Neural crest cell (in vitro differentiated cells): Measurements from ENCODE around the gene SLF2. TPM values are rescaled to one million over a fixed set of nuclear protein-coding genes. Genes with fewer than 3 reads are reported as not detected.

Experiments used
- DNase-seq: peaks from one replicate; pipeline ENCODE4 v3.0.0; 2021; ENCODE audit warnings: low read depth, mixed read lengths, low spot score
- H3K27ac Mint-ChIP-seq: one replicate; pipeline ENCODE4 v1.8.0; 2021; ENCODE audit warnings: mild to moderate bottlenecking, mixed read lengths; ENCODE audit not compliant: unreplicated experiment
- H3K27me3 Mint-ChIP-seq: 2 replicates; pipeline ENCODE4 v1.8.0; 2021; ENCODE audit warnings: low read depth, mild to moderate bottlenecking, mixed read lengths
- H3K36me3 Mint-ChIP-seq: 2 replicates; pipeline ENCODE4 v1.8.0; 2021; ENCODE audit warnings: low read depth, mild to moderate bottlenecking, mixed read lengths
- H3K4me1 Mint-ChIP-seq: 2 replicates; pipeline ENCODE4 v1.8.0; 2021; ENCODE audit warnings: mixed read lengths
- H3K4me3 Mint-ChIP-seq: one replicate; pipeline ENCODE4 v1.8.0; 2021; ENCODE audit warnings: mild to moderate bottlenecking, mixed read lengths
- H3K9me3 Mint-ChIP-seq: 2 replicates; pipeline ENCODE4 v1.8.0; 2021; ENCODE audit warnings: mixed read lengths
- total RNA-seq: library from RNA; stranded (reverse); gene quantifications from 2 replicates; pipeline ENCODE4 v1.2.1, GENCODE V29; 2021
- TF ChIP-seq, protein P1 (sequence below): fragments of 200-600 bp; sonication (generic); conservative IDR thresholded peaks from 2 replicates; pipeline ENCODE4 v1.5.0; 2021; ENCODE audit warnings: antibody characterized with exemption, mild to moderate bottlenecking

The SLF2 gene
- total RNA-seq, 1 donor from 2014 or later = 39.6 TPM

DNA sequence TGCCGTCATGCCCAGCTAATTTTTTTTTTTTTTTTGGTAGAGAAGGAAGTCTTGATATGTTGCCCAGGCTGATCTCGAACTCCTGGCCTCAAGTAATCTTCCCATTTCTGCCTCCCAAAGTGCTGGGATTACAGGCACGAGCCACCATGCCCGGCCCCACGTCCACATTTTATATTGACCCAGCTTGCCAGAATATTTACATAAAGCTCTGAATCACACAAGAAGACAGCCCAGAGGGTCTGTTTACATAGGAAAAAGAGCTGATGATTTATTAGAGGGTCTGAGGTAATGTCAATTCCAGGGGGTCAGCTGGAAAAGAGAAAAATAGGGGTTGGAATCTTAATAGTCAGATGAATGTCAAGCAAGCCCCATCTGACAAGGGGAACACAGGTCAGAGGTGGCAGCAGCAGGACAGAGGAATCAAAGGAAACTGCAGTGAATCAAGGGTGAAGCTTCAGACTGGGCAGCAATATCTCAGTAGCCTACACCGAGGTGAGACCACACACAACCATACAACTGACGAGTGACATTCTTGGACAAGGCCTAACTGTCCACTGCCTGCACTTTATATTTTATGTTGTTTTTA is 15.8 kb upstream of the SLF2 start:
- Mint-ChIP-seq H3K9me3 (no peaks in the 10 kb centered on the region), H3K36me3 (no peaks in the 10 kb centered on the region)
- no peak for DNase-seq

DNA sequence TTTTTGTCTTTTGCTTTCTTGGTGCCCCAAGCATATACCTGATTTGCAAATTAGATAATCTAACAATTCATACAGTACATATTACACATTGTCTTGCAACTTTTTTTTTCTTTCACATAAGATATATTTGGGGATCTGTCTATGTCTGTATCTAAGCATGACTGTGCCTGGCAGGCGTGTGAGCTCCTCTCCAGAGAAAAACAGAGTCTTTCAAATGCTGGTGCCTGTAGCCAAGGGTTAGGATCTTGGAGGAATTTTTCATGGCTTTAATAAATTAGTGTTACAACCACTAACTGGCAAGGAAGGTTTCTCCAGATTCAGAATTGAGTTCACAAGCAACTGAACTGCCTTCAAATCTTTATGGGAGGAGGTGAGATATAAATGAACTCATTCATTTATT is 14.8 kb upstream of the SLF2 start:
- no peak overlapping the region for H3K27ac Mint-ChIP-seq
- no peaks in the 10 kb centered on the region for H3K36me3 Mint-ChIP-seq
- H3K9me3 Mint-ChIP-seq = no peaks in the 10 kb centered on the region
- H3K4me1 Mint-ChIP-seq = peaks cover 6% of the 10 kb centered on the region
- TF ChIP-seq, protein P1, sequence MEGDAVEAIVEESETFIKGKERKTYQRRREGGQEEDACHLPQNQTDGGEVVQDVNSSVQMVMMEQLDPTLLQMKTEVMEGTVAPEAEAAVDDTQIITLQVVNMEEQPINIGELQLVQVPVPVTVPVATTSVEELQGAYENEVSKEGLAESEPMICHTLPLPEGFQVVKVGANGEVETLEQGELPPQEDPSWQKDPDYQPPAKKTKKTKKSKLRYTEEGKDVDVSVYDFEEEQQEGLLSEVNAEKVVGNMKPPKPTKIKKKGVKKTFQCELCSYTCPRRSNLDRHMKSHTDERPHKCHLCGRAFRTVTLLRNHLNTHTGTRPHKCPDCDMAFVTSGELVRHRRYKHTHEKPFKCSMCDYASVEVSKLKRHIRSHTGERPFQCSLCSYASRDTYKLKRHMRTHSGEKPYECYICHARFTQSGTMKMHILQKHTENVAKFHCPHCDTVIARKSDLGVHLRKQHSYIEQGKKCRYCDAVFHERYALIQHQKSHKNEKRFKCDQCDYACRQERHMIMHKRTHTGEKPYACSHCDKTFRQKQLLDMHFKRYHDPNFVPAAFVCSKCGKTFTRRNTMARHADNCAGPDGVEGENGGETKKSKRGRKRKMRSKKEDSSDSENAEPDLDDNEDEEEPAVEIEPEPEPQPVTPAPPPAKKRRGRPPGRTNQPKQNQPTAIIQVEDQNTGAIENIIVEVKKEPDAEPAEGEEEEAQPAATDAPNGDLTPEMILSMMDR = no peak
- no peak for DNase-seq
- H3K27me3 Mint-ChIP-seq = peaks cover 49% of the 10 kb centered on the region
- H3K4me3 Mint-ChIP-seq = no peak overlapping the region

More for the DNA sequence above, 15.8 kb upstream of the SLF2 start:
- Mint-ChIP-seq H3K27ac (no peak overlapping the region), H3K4me3 (no peak overlapping the region), H3K4me1 (peaks cover 6% of the 10 kb centered on the region), H3K27me3 (peaks cover 57% of the 10 kb centered on the region)
- TF ChIP-seq, protein P1 = no peak

DNA sequence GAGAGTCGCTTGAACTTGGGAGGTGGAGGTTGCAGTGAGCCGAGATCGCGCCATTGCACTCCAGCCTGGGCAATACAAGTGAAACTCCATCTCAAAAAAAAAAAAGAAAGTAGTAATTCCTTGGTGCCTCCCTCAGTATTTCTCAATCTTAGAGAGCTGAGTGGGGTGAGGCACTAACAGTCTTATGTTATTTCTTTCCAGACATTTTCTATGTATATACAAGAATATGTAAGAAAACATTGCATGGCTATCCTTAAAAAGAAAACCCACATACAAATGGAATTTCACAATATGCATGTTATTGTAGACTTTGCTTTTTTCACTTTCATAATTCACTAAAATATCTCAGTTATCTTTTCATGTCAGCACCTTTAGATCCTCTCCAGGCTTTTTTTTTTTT is 13.6 kb upstream of the SLF2 start:
- H3K27ac Mint-ChIP-seq = no peak overlapping the region
- peaks cover 6% of the 10 kb centered on the region for H3K4me1 Mint-ChIP-seq
- no peak overlapping the region for H3K4me3 Mint-ChIP-seq
- peaks cover 39% of the 10 kb centered on the region for H3K27me3 Mint-ChIP-seq
- TF ChIP-seq, protein P1 = no peak
- no peaks in the 10 kb centered on the region for H3K9me3 Mint-ChIP-seq
- H3K36me3 Mint-ChIP-seq = no peaks in the 10 kb centered on the region
- DNase-seq = no peak

DNA sequence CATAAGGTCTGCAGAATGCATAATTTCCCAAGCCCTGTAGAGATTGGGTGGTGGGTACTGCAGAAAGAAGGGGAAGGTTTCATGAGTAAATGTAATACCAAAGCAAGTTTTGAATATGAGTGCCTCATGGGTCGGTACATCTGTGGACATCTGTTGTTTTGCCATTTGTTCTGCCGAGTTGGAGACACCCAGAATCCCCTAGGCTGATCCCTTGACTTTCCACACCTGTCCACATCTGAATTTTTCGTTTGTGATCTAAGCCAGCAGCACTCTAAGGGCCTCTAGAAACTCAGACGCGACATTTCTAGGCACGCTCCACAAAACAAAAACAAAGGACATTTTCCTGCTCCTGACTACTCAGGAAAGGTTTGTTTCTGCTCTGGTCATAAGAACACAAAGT is 11.7 kb upstream of the SLF2 start:
- no peak overlapping the region for H3K4me3 Mint-ChIP-seq
- no peaks in the 10 kb centered on the region for H3K9me3 Mint-ChIP-seq
- peaks cover 6% of the 10 kb centered on the region for H3K4me1 Mint-ChIP-seq
- H3K27me3 Mint-ChIP-seq = peaks cover 27% of the 10 kb centered on the region
- DNase-seq = no peak
- no peaks in the 10 kb centered on the region for H3K36me3 Mint-ChIP-seq
- TF ChIP-seq, protein P1 = no peak
- no peak overlapping the region for H3K27ac Mint-ChIP-seq

DNA sequence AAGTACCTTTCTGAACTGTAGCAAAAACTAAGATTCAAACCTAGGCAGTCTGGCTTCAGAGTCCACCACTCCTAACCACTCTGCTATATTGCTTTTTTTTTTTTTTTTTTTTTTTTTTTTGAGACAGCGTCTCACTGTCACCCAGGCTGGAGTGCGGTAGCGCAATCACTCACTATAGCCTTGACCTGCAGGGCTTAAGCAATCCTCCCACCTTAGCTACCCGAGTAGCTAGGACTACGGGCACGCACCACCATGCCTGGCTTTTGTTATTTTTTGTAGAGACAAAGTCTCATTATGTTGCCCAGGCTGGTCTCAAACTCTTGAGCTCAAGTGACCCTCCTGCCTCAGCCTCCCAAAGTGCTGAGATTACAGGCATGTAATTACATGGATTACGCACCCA is 10.1 kb upstream of the SLF2 start:
- no peak overlapping the region for H3K4me3 Mint-ChIP-seq
- peaks cover 16% of the 10 kb centered on the region for H3K27me3 Mint-ChIP-seq
- H3K4me1 Mint-ChIP-seq = no peaks in the 10 kb centered on the region
- no peaks in the 10 kb centered on the region for H3K36me3 Mint-ChIP-seq
- TF ChIP-seq, protein P1 = no peak
- H3K27ac Mint-ChIP-seq = no peak overlapping the region
- H3K9me3 Mint-ChIP-seq = no peaks in the 10 kb centered on the region
- no peak for DNase-seq
